ENCODE measurements around the gene TMPRSS9. TPM values are rescaled to one million over a fixed set of nuclear protein-coding genes. Genes with fewer than 3 reads are reported as not detected.
"Not testable (repeated sequence)": the region's sequence is repeated elsewhere in the genome, so short reads cannot be mapped to it uniquely, and the experiment has no call there.

The TMPRSS9 gene
- total RNA-seq, 1 donor from 2014 or later = not detected

GRCh38 chr19:2438178-2438577 is 78.1 kb downstream of the TMPRSS9 start:
- DNase-seq (no peak), ATAC-seq (ENCODE audit: poor library complexity) (no peak)
- intact Hi-C loops (cut with DNase I) = no loop called here

GRCh38 chr19:2440515-2440914 is 80.5 kb downstream of the TMPRSS9 start:
- DNase-seq (no peak), ATAC-seq (ENCODE audit: poor library complexity) (no peak)
- intact Hi-C loops (cut with DNase I) = no loop called here

- ATAC-seq (ENCODE audit: poor library complexity) (no peak), DNase-seq (no peak)
- intact Hi-C loops (cut with DNase I) = no loop called here
Measured at GRCh38 chr19:2441096-2441752, 81.2 kb downstream of the TMPRSS9 start.

GRCh38 chr19:2443116-2443784 is 83.2 kb downstream of the TMPRSS9 start:
- ATAC-seq (ENCODE audit: poor library complexity) (no peak), DNase-seq (no peak)
- intact Hi-C loops (cut with DNase I) = no loop called here

GRCh38 chr19:2443785-2444182 is 83.7 kb downstream of the TMPRSS9 start:
- no peak for ATAC-seq (ENCODE audit: poor library complexity)
- DNase-seq = no peak
- intact Hi-C loops (cut with DNase I) = no loop called here

- no peak for DNase-seq
- ATAC-seq (ENCODE audit: poor library complexity) = no peak
Measured at GRCh38 chr19:2444251-2445002, 84.4 kb downstream of the TMPRSS9 start.

GRCh38 chr19:2446381-2446780 is 86.3 kb downstream of the TMPRSS9 start:
- DNase-seq (no peak), ATAC-seq (ENCODE audit: poor library complexity) (no peak)
- intact Hi-C loops (cut with DNase I) = no loop called here

More at GRCh38 chr19:2444251-2445002, 84.4 kb downstream of the TMPRSS9 start:
- intact Hi-C loops (cut with DNase I) = no loop called here

GRCh38 chr19:2449019-2449418 is 89.0 kb downstream of the TMPRSS9 start:
- DNase-seq = no peak
- no peak for ATAC-seq (ENCODE audit: poor library complexity)
- intact Hi-C loops (cut with DNase I) = no loop called here

GRCh38 chr19:2451138-2451537 is 91.1 kb downstream of the TMPRSS9 start:
- intact Hi-C loops (cut with DNase I) = no loop called here
- ATAC-seq (ENCODE audit: poor library complexity) (no peak), DNase-seq (no peak)

- no peak for ATAC-seq (ENCODE audit: poor library complexity)
- no peak for DNase-seq
- intact Hi-C loops (cut with DNase I) = no loop called here
Measured at GRCh38 chr19:2451741-2452140, 91.7 kb downstream of the TMPRSS9 start.

- DNase-seq (no peak), ATAC-seq (ENCODE audit: poor library complexity) (no peak)
- intact Hi-C loops (cut with DNase I) = no loop called here
Measured at GRCh38 chr19:2453431-2454025, 93.5 kb downstream of the TMPRSS9 start.

- no peak for ATAC-seq (ENCODE audit: poor library complexity)
- intact Hi-C loops (cut with DNase I) = no loop called here
- DNase-seq = no peak
Measured at GRCh38 chr19:2454199-2454961, 94.3 kb downstream of the TMPRSS9 start.

GRCh38 chr19:2454962-2455850 is 95.1 kb downstream of the TMPRSS9 start:
- no peak for ATAC-seq (ENCODE audit: poor library complexity)

GRCh38 chr19:2455851-2456570 is 95.9 kb downstream of the TMPRSS9 start:
- intact Hi-C loops (cut with DNase I) = no loop called here
- ATAC-seq (ENCODE audit: poor library complexity) (peak; percentile 29), DNase-seq (peak; percentile 49)

More at GRCh38 chr19:2454962-2455850, 95.1 kb downstream of the TMPRSS9 start:
- DNase-seq = no peak
- intact Hi-C loops (cut with DNase I) = no loop called here

GRCh38 chr19:2457394-2458037 is 97.5 kb downstream of the TMPRSS9 start:
- intact Hi-C loops (cut with DNase I) = no loop called here
- no peak for DNase-seq
- no peak for ATAC-seq (ENCODE audit: poor library complexity)

- no peak for ATAC-seq (ENCODE audit: poor library complexity)
- intact Hi-C loops (cut with DNase I) = no loop called here
Measured at GRCh38 chr19:2458054-2458453, 98.0 kb downstream of the TMPRSS9 start.

GRCh38 chr19:2458776-2459175 is 98.7 kb downstream of the TMPRSS9 start:
- intact Hi-C loops (cut with DNase I); DNase-seq: not testable (repeated sequence)

More at GRCh38 chr19:2458054-2458453, 98.0 kb downstream of the TMPRSS9 start:
- no peak for DNase-seq

More at GRCh38 chr19:2458776-2459175, 98.7 kb downstream of the TMPRSS9 start:
- not testable (repeated sequence) for ATAC-seq (ENCODE audit: poor library complexity)
